ENCODE results near the gene PFKP.

GRCh38 chr10:3165196-3165595 lies 97.8 kb downstream of the PFKP start:
- TF ChIP-seq, protein P1, sequence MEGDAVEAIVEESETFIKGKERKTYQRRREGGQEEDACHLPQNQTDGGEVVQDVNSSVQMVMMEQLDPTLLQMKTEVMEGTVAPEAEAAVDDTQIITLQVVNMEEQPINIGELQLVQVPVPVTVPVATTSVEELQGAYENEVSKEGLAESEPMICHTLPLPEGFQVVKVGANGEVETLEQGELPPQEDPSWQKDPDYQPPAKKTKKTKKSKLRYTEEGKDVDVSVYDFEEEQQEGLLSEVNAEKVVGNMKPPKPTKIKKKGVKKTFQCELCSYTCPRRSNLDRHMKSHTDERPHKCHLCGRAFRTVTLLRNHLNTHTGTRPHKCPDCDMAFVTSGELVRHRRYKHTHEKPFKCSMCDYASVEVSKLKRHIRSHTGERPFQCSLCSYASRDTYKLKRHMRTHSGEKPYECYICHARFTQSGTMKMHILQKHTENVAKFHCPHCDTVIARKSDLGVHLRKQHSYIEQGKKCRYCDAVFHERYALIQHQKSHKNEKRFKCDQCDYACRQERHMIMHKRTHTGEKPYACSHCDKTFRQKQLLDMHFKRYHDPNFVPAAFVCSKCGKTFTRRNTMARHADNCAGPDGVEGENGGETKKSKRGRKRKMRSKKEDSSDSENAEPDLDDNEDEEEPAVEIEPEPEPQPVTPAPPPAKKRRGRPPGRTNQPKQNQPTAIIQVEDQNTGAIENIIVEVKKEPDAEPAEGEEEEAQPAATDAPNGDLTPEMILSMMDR (IDR thresholded peaks at IDR 0.05; ENCODE audit: low read depth, low read length) = no peak
- no peak for TF ChIP-seq EZH2phosphoT487 (IDR thresholded peaks at IDR 0.05; ENCODE audit: low read depth)

All from OCI-LY3 (cell line).